K562 (cell line): ENCODE data around the gene CUEDC2. TPM values are rescaled to one million over a fixed set of nuclear protein-coding genes. Genes with fewer than 3 reads are reported as not detected.

Source experiments
- ATF1 ChIP-seq, 2 experiments: fragments of 450-650 bp in 1 of 2; IDR thresholded peaks; 2 replicates each; pipeline ENCODE4 v1.6.1; 2016; ENCODE audit warnings: missing compliant biosample characterization in 1 of 2, missing genetic modification characterization in 1 of 2
- FOS ChIP-seq: IDR thresholded peaks from 3 replicates; pipeline ENCODE4 v1.6.1; 2011; ENCODE audit not compliant: insufficient read length; ENCODE audit errors: extremely low read depth
- HNRNPH1 ChIP-seq: fragments of 200-400 bp; formaldehyde crosslinking; optimal IDR thresholded peaks from 2 replicates; pipeline ENCODE3; 2017; ENCODE audit warnings: low read depth, mild to moderate bottlenecking, low read length, moderate library complexity
- HOXB6 ChIP-seq: fragments of 250-450 bp; sonication (Bioruptor Pico); IDR thresholded peaks from 2 replicates; pipeline ENCODE4 v1.5.1; 2022; ENCODE audit warnings: mild to moderate bottlenecking, borderline replicate concordance
- MTA1 ChIP-seq: fragments of 450-650 bp; IDR thresholded peaks from 2 replicates; pipeline ENCODE4 v1.6.1; 2017; ENCODE audit warnings: borderline replicate concordance
- NCOA4 ChIP-seq: fragments of 450-650 bp; IDR thresholded peaks from 2 replicates; pipeline ENCODE4 v1.6.1; 2018; ENCODE audit warnings: mild to moderate bottlenecking; ENCODE audit not compliant: partially characterized antibody
- NR0B1 ChIP-seq: fragments of 450-650 bp; IDR thresholded peaks from one replicate; pipeline ENCODE4 v1.6.1; 2018; ENCODE audit warnings: mild to moderate bottlenecking, moderate library complexity; ENCODE audit not compliant: partially characterized antibody
- PHF20 ChIP-seq: fragments of 450-650 bp; IDR thresholded peaks from 2 replicates; pipeline ENCODE4 v1.6.1; 2018; ENCODE audit not compliant: partially characterized antibody
- PRDM10 ChIP-seq: fragments of 450-650 bp; IDR thresholded peaks from 2 replicates; pipeline ENCODE4 v1.6.1; 2018; ENCODE audit not compliant: partially characterized antibody
- SMARCA5 ChIP-seq: fragments of 450-650 bp; IDR thresholded peaks from 2 replicates; pipeline ENCODE4 v1.6.1; 2016
- SNRNP70 ChIP-seq: fragments of 200-400 bp; formaldehyde crosslinking; optimal IDR thresholded peaks from 2 replicates; pipeline ENCODE3; 2017; ENCODE audit warnings: low read depth, low read length
- XRCC3 ChIP-seq: fragments of 450-650 bp; IDR thresholded peaks from 2 replicates; pipeline ENCODE4 v1.6.1; 2017; ENCODE audit warnings: mild to moderate bottlenecking, moderate library complexity
- ZBTB26 ChIP-seq: fragments of 450-650 bp; formaldehyde crosslinking; IDR thresholded peaks from 2 replicates; pipeline ENCODE4 v1.4.0; 2022; ENCODE audit warnings: missing genetic modification characterization
- ZNF12 ChIP-seq: sonication (generic); formaldehyde crosslinking; IDR thresholded peaks from 2 replicates; pipeline ENCODE4 v1.4.0; 2020; ENCODE audit warnings: mild to moderate bottlenecking, missing genetic modification reagents
- ZNF384 ChIP-seq: IDR thresholded peaks from 2 replicates; pipeline ENCODE4 v1.6.1; 2012; ENCODE audit warnings: low read depth, low read length, improper control_type of control experiment
- ZNF431 ChIP-seq: sonication (generic); formaldehyde crosslinking; IDR thresholded peaks from 2 replicates; pipeline ENCODE4 v1.8.0; 2022; ENCODE audit warnings: mild to moderate bottlenecking, missing genetic modification reagents
- ZNF668 ChIP-seq: fragments of 250-450 bp; sonication (Bioruptor Pico); IDR thresholded peaks from 2 replicates; pipeline ENCODE4 v1.8.0; 2022; ENCODE audit warnings: mild to moderate bottlenecking, inconsistent platforms
- ZNF76 ChIP-seq: fragments of 250-450 bp; sonication (Bioruptor Pico); IDR thresholded peaks from 2 replicates; pipeline ENCODE4 v1.4.0; 2020; ENCODE audit warnings: mild to moderate bottlenecking, moderate library complexity, borderline replicate concordance
- ZNF766 ChIP-seq: fragments of 200-800 bp; sonication (Bioruptor generic); conservative IDR thresholded peaks from 2 replicates; pipeline ENCODE4 v1.6.1; 2016; ENCODE audit warnings: missing genetic modification characterization, missing compliant biosample characterization
- ZSCAN29 ChIP-seq: fragments of 450-650 bp; IDR thresholded peaks from 2 replicates; pipeline ENCODE4 v1.6.1; 2017
- ZZZ3 ChIP-seq: fragments of 450-650 bp; IDR thresholded peaks from 2 replicates; pipeline ENCODE4 v1.6.1; 2016; ENCODE audit warnings: antibody characterized with exemption, mild to moderate bottlenecking, moderate library complexity
- polyA plus RNA-seq, 8 experiments: library from polyadenylated mRNA; depleted of rRNA in 4 of 8; stranded (reverse) in 5 of 8; unstranded in 3 of 8; fragments of >200 nt; fragmentation: Nextera tagmentation in 2 of 8; fragmentation: Illumina TruSeq in 1 of 8; extraction: Ambion mirVana in 2 of 8; extraction: Trizol in 1 of 8; gene quantifications; 2 replicates each; pipeline versions ENCODE4 v1.2.1 to v1.2.3, GENCODE V29; 2011 to 2014; ENCODE audit warnings: inconsistent platforms in 1 of 8, missing spikeins in 1 of 8
- total RNA-seq, 7 experiments: library from RNA; depleted of rRNA in 6 of 7; stranded (reverse); fragments of >200 nt in 6 of 7; fragmentation: Illumina TruSeq in 2 of 7; extraction: Trizol in 2 of 7; gene quantifications; 2 replicates each; pipeline versions ENCODE4 v1.2.1 to v1.2.3, GENCODE V29; 2011 to 2021; ENCODE audit warnings: low replicate concordance in 1 of 7
- TF ChIP-seq, protein P1 (sequence below): fragments of 250-450 bp; sonication (Bioruptor Pico); IDR thresholded peaks from 2 replicates; pipeline ENCODE4 v1.5.1; 2021; ENCODE audit warnings: mild to moderate bottlenecking

The CUEDC2 gene
- total and polyA plus RNA-seq, 9 of the 15 experiments (the other 6 are each of a cell fraction or from before 2014, with no cell fraction given), result 8.5 to 48.9 (median 27.4) TPM

GRCh38 chr10:102394079-102394800 is 38.1 kb downstream of the CUEDC2 start (continued):
- TF ChIP-seq HNRNPH1 (no peak), PRDM10 (peak; percentile 92), XRCC3 (no peak), ZNF766 (CRISPR knock-in tag) (no peak), ZBTB26 (CRISPR knock-in tag) (no peak), ZNF76 (CRISPR knock-in tag) (no peak), FOS (peak; percentile 38), ZNF431 (CRISPR knock-in tag) (no peak), NCOA4 (no peak), PHF20 (peak; percentile 50), ZNF384 (no peak), MTA1 (no peak), ZSCAN29 (no peak), ZNF12 (CRISPR knock-in tag) (no peak), ATF1 (CRISPR knock-in tag; IDR thresholded peaks at IDR 0.05) (peak; percentile 55; the same call in 1 of the 2 replicates), ATF1 (tag; IDR thresholded peaks at IDR 0.05) (peak; percentile 99), HOXB6 (CRISPR knock-in tag) (no peak), NR0B1 (no peak), SMARCA5 (no peak), ZZZ3 (no peak), SNRNP70 (no peak), ZNF668 (CRISPR knock-in tag) (no peak)
- TF ChIP-seq, protein P1, sequence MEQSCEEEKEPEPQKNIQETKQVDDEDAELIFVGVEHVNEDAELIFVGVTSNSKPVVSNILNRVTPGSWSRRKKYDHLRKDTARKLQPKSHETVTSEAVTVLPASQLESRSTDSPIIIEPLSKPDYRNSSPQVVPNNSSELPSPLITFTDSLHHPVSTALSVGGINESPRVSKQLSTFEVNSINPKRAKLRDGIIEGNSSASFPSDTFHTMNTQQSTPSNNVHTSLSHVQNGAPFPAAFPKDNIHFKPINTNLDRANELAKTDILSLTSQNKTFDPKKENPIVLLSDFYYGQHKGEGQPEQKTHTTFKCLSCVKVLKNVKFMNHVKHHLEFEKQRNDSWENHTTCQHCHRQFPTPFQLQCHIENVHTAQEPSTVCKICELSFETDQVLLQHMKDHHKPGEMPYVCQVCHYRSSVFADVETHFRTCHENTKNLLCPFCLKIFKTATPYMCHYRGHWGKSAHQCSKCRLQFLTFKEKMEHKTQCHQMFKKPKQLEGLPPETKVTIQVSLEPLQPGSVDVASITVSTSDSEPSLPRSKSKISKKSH, result no peak
